ELF-1 (cell line): ENCODE data around the gene CPNE5.

ENCODE experiments used
- DNase-seq: peaks from one replicate; pipeline ENCODE4 v3.0.0-alpha.2; 2016; ENCODE audit warnings: low read depth, low spot score

The CPNE5 gene

GRCh38 chr6:36766399-36766945, 72.8 kb downstream of the CPNE5 start:
- no peak for DNase-seq

- DNase-seq: peak; percentile 81
These were observed 73.4 kb downstream of the CPNE5 start for GRCh38 chr6:36765594-36766398.

- DNase-seq: no peak
These were observed 74.1 kb downstream of the CPNE5 start for GRCh38 chr6:36765190-36765589.

GRCh38 chr6:36762123-36762522, 77.1 kb downstream of the CPNE5 start:
- no peak for DNase-seq

GRCh38 chr6:36760685-36761435, 78.4 kb downstream of the CPNE5 start:
- no peak for DNase-seq

GRCh38 chr6:36759148-36759759, 80.0 kb downstream of the CPNE5 start:
- peak; percentile 87 for DNase-seq

- DNase-seq: no peak
These were observed 80.6 kb downstream of the CPNE5 start for GRCh38 chr6:36758516-36759147.

- no peak for DNase-seq
These were observed 81.2 kb downstream of the CPNE5 start for GRCh38 chr6:36757943-36758508.

GRCh38 chr6:36757206-36757605, 82.0 kb downstream of the CPNE5 start:
- no peak for DNase-seq

GRCh38 chr6:36756786-36757185, 82.5 kb downstream of the CPNE5 start:
- no peak for DNase-seq

- no peak for DNase-seq
These were observed 83.6 kb downstream of the CPNE5 start for GRCh38 chr6:36755435-36756348.

- DNase-seq: no peak
These were observed 84.4 kb downstream of the CPNE5 start for GRCh38 chr6:36754582-36755434.

- DNase-seq: no peak
These were observed 85.4 kb downstream of the CPNE5 start for GRCh38 chr6:36753671-36754405.

- DNase-seq: no peak
These were observed 86.2 kb downstream of the CPNE5 start for GRCh38 chr6:36752886-36753506.

GRCh38 chr6:36752187-36752885, 86.9 kb downstream of the CPNE5 start:
- DNase-seq: no peak

- DNase-seq: no peak
These were observed 87.4 kb downstream of the CPNE5 start for GRCh38 chr6:36751833-36752186.

- DNase-seq: no peak
These were observed 88.2 kb downstream of the CPNE5 start for GRCh38 chr6:36751091-36751490.
